HepG2 (cell line): ENCODE measurements around the gene UBALD1. TPM values are rescaled to one million over a fixed set of nuclear protein-coding genes. Genes with fewer than 3 reads are reported as not detected.

ENCODE experiments used
- BORCS8-MEF2B ChIP-seq: sonication (generic); formaldehyde crosslinking; IDR thresholded peaks from 2 replicates; pipeline ENCODE4 v1.8.0; 2022; ENCODE audit warnings: mild to moderate bottlenecking, missing genetic modification reagents
- CREM ChIP-seq, 2 experiments: sonication (generic) in 1 of 2; formaldehyde crosslinking in 1 of 2; IDR thresholded peaks; 2 replicates each; pipeline versions ENCODE4 v1.4.0 to v1.6.1; 2016 to 2020; ENCODE audit warnings: antibody characterized with exemption in 1 of 2, mild to moderate bottlenecking in 1 of 2, missing genetic modification reagents in 1 of 2
- CSRNP1 ChIP-seq: sonication (generic); formaldehyde crosslinking; IDR thresholded peaks from 2 replicates; pipeline ENCODE4 v1.8.1; 2023; ENCODE audit warnings: mild to moderate bottlenecking, missing genetic modification reagents
- FOXA3 ChIP-seq: IDR thresholded peaks from 2 replicates; pipeline ENCODE4 v1.6.1; 2016; ENCODE audit warnings: missing genetic modification reagents, missing compliant biosample characterization
- GTF3A ChIP-seq: sonication (generic); formaldehyde crosslinking; conservative IDR thresholded peaks from 2 replicates; pipeline ENCODE4 v1.4.0; 2020; ENCODE audit warnings: mild to moderate bottlenecking, missing genetic modification reagents
- HBP1 ChIP-seq: IDR thresholded peaks from 2 replicates; pipeline ENCODE4 v1.6.1; 2016; ENCODE audit warnings: low read depth, control low read depth
- MLXIP ChIP-seq: sonication (generic); formaldehyde crosslinking; IDR thresholded peaks from 2 replicates; pipeline ENCODE4 v1.9.0; 2021; ENCODE audit warnings: missing genetic modification reagents, borderline replicate concordance
- NR2C2 ChIP-seq: sonication (generic); formaldehyde crosslinking; IDR thresholded peaks from 2 replicates; pipeline ENCODE4 v1.4.0; 2020; ENCODE audit warnings: missing genetic modification reagents, mild to moderate bottlenecking, moderate library complexity, borderline replicate concordance
- NR2F2 ChIP-seq: IDR thresholded peaks from 2 replicates; pipeline ENCODE4 v1.6.1; 2012; ENCODE audit warnings: low read depth, inconsistent platforms, borderline replicate concordance
- ONECUT2 ChIP-seq: sonication (generic); formaldehyde crosslinking; IDR thresholded peaks from 2 replicates; pipeline ENCODE4 v1.4.0; 2020; ENCODE audit warnings: missing genetic modification reagents
- SIN3A ChIP-seq: IDR thresholded peaks from 2 replicates; pipeline ENCODE4 v1.6.1; 2011; ENCODE audit warnings: low read depth, mild to moderate bottlenecking, control low read depth, low read length, borderline replicate concordance
- SKIL ChIP-seq: sonication (generic); formaldehyde crosslinking; IDR thresholded peaks from 2 replicates; pipeline ENCODE4 v1.8.0; 2022; ENCODE audit warnings: missing genetic modification reagents, mild to moderate bottlenecking, moderate library complexity, borderline replicate concordance
- TEAD3 ChIP-seq: optimal IDR thresholded peaks from 2 replicates; pipeline ENCODE3; 2016; ENCODE audit warnings: borderline replicate concordance
- TMF1 ChIP-seq: sonication (generic); formaldehyde crosslinking; IDR thresholded peaks from 2 replicates; pipeline ENCODE4 v1.8.1; 2022; ENCODE audit warnings: low read depth, missing genetic modification reagents
- YY1 ChIP-seq: IDR thresholded peaks from 2 replicates; pipeline ENCODE4 v1.6.1; 2011; ENCODE audit warnings: low read length, low read depth, moderate library complexity, mild to moderate bottlenecking; ENCODE audit not compliant: insufficient read depth, insufficient replicate concordance
- ZFAT ChIP-seq: sonication (generic); formaldehyde crosslinking; conservative IDR thresholded peaks from 2 replicates; pipeline ENCODE4 v1.8.1; 2023; ENCODE audit warnings: missing genetic modification reagents, inconsistent platforms
- ZNF121 ChIP-seq: sonication (generic); formaldehyde crosslinking; IDR thresholded peaks from 2 replicates; pipeline ENCODE4 v1.5.0; 2020; ENCODE audit warnings: mild to moderate bottlenecking, missing genetic modification reagents
- ZNF225 ChIP-seq: sonication (generic); formaldehyde crosslinking; IDR thresholded peaks from 2 replicates; pipeline ENCODE4 v1.4.0; 2020; ENCODE audit warnings: mild to moderate bottlenecking, missing genetic modification reagents
- ZNF468 ChIP-seq: sonication (generic); formaldehyde crosslinking; IDR thresholded peaks from 2 replicates; pipeline ENCODE4 v1.8.0; 2022; ENCODE audit warnings: mild to moderate bottlenecking, moderate library complexity, missing genetic modification reagents
- ZNF552 ChIP-seq: sonication (generic); formaldehyde crosslinking; IDR thresholded peaks from 2 replicates; pipeline ENCODE4 v1.9.0; 2022; ENCODE audit warnings: missing genetic modification reagents, mild to moderate bottlenecking, borderline replicate concordance
- ZZZ3 ChIP-seq: sonication (generic); formaldehyde crosslinking; IDR thresholded peaks from 2 replicates; pipeline ENCODE4 v1.4.0; 2020; ENCODE audit warnings: missing genetic modification reagents, mild to moderate bottlenecking, borderline replicate concordance
- polyA plus RNA-seq, 8 experiments: library from polyadenylated mRNA; depleted of rRNA in 3 of 8; stranded (reverse) in 7 of 8; unstranded in 1 of 8; fragments of >200 nt; fragmentation: Illumina TruSeq in 4 of 8; extraction: Trizol in 4 of 8; gene quantifications; 2 replicates each; pipeline versions ENCODE4 v1.2.1 to v1.2.3, GENCODE V29; 2011 to 2016; ENCODE audit warnings: low read depth in 4 of 8, missing spikeins in 1 of 8, mixed read lengths in 1 of 8; ENCODE audit not compliant: insufficient read depth in 1 of 8
- total RNA-seq, 5 experiments: library from RNA; depleted of rRNA; stranded (reverse); fragments of >200 nt; fragmentation: Illumina TruSeq; extraction: Trizol; gene quantifications; 2 replicates each; pipeline ENCODE4 v1.2.3, GENCODE V29; 2016; ENCODE audit warnings: low read depth in 1 of 5

The UBALD1 gene
- total and polyA plus RNA-seq, 2 of the 13 experiments (the other 11 are each of a cell fraction or from before 2014, with no cell fraction given) = 6.8 to 12.3 TPM

- TF ChIP-seq TMF1 (CRISPR knock-in tag) = no peak
- no peak for TF ChIP-seq GTF3A (CRISPR knock-in tag)
- TF ChIP-seq BORCS8-MEF2B = peak; percentile 37; the same call in 1 of the 2 replicates
- no peak for TF ChIP-seq ZNF225 (CRISPR knock-in tag)
- TF ChIP-seq TEAD3 = peak; percentile 15
- TF ChIP-seq ZFAT (CRISPR knock-in tag) = no peak
- peak; percentile 98 for TF ChIP-seq SIN3A
- TF ChIP-seq CREM (IDR thresholded peaks at IDR 0.05) = peak; percentile 95
- peak; percentile 60; the same call in 1 of the 2 replicates for TF ChIP-seq CREM (CRISPR knock-in tag; IDR thresholded peaks at IDR 0.05)
- no peak for TF ChIP-seq HBP1 (CRISPR knock-in tag)
- peak; percentile 75 for TF ChIP-seq FOXA3
- no peak for TF ChIP-seq ONECUT2
- TF ChIP-seq MLXIP = no peak
- TF ChIP-seq SKIL (CRISPR knock-in tag) = no peak; the same call in 1 of the 2 replicates
- no peak for TF ChIP-seq ZNF552 (CRISPR knock-in tag)
- 0 out of 2 replicates have a peak, but pooled peaks have one; percentile 53 for TF ChIP-seq ZZZ3 (CRISPR knock-in tag)
- 0 out of 2 replicates have a peak, but pooled peaks have one; percentile 19 for TF ChIP-seq CSRNP1 (CRISPR knock-in tag)
- peak; percentile 30; the same call in 1 of the 2 replicates for TF ChIP-seq NR2F2
- TF ChIP-seq YY1 = peak; percentile 48
- TF ChIP-seq NR2C2 (CRISPR knock-in tag) = peak; percentile 28; the same call in 1 of the 2 replicates
- TF ChIP-seq ZNF121 (CRISPR knock-in tag) = no peak
- TF ChIP-seq ZNF468 = no peak
Measured at GRCh38 chr16:4616047-4616811, 1.5 kb upstream of the UBALD1 start (continued).
